ENCODE results near the gene COX11.

DNA sequence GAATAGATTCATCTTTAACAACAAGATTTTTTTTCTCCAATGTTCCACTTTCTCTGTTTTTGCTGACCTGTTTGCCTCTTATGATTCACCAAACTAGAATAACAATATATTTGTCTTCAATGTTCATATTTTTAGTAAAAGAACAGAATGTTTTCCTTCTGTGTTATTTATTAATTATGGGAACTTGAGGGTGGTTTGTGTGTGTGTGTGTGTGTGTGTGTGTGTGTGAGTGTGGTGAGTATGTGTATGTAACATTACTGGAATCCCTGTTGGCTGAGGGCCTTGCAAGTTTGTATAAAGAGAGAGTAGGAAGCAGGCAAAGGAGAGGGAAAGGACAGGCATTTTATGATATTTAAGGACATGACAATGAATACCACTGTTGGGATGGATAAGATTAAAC lies 13.9 kb upstream of the COX11 start:
- TF ChIP-seq, protein P1, sequence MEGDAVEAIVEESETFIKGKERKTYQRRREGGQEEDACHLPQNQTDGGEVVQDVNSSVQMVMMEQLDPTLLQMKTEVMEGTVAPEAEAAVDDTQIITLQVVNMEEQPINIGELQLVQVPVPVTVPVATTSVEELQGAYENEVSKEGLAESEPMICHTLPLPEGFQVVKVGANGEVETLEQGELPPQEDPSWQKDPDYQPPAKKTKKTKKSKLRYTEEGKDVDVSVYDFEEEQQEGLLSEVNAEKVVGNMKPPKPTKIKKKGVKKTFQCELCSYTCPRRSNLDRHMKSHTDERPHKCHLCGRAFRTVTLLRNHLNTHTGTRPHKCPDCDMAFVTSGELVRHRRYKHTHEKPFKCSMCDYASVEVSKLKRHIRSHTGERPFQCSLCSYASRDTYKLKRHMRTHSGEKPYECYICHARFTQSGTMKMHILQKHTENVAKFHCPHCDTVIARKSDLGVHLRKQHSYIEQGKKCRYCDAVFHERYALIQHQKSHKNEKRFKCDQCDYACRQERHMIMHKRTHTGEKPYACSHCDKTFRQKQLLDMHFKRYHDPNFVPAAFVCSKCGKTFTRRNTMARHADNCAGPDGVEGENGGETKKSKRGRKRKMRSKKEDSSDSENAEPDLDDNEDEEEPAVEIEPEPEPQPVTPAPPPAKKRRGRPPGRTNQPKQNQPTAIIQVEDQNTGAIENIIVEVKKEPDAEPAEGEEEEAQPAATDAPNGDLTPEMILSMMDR (IDR thresholded peaks at IDR 0.05) = no peak
- no peak for TF ChIP-seq POLR2A (IDR thresholded peaks at IDR 0.05)
